Stimulated activated naive CD8-positive, alpha-beta T cell treated with anti-CD3 and anti-CD28 coated beads, Interleukin-15, Interleukin-2, amounts not matched to agents 100 ng/mL and 50 ng/mL, for 24 hours (primary cell): Measurements from ENCODE around the gene RGS2.
A peak's percentile ranks its signal among the peaks of the same experiment; 100 is the strongest.

Experiments used
- H3K27ac Mint-ChIP-seq: one replicate; pipeline ENCODE4 v1.8.0; 2021; ENCODE audit warnings: mild to moderate bottlenecking, mixed read lengths
- H3K27me3 Mint-ChIP-seq: one replicate; pipeline ENCODE4 v1.8.0; 2021; ENCODE audit warnings: mixed read lengths
- H3K36me3 Mint-ChIP-seq: one replicate; pipeline ENCODE4 v1.8.0; 2021; ENCODE audit warnings: low read depth, mixed read lengths
- H3K4me1 Mint-ChIP-seq: one replicate; pipeline ENCODE4 v1.8.0; 2021; ENCODE audit warnings: low read depth, mixed read lengths
- H3K4me3 Mint-ChIP-seq: one replicate; pipeline ENCODE4 v1.8.0; 2021; ENCODE audit warnings: mild to moderate bottlenecking, mixed read lengths
- H3K9me3 Mint-ChIP-seq: one replicate; pipeline ENCODE4 v1.8.0; 2021; ENCODE audit warnings: mixed read lengths

Gene RGS2

GRCh38 chr1:192808163-192808517 is 699 bp upstream of the RGS2 start:
- Mint-ChIP-seq H3K36me3 (peaks cover 26% of the 10 kb centered on the region), H3K27me3 (no peaks in the 10 kb centered on the region), H3K9me3 (no peaks in the 10 kb centered on the region), H3K27ac (peak overlapping the region; percentile 80), H3K4me3 (peak overlapping the region; percentile 97), H3K4me1 (peaks cover 44% of the 10 kb centered on the region)

DNA sequence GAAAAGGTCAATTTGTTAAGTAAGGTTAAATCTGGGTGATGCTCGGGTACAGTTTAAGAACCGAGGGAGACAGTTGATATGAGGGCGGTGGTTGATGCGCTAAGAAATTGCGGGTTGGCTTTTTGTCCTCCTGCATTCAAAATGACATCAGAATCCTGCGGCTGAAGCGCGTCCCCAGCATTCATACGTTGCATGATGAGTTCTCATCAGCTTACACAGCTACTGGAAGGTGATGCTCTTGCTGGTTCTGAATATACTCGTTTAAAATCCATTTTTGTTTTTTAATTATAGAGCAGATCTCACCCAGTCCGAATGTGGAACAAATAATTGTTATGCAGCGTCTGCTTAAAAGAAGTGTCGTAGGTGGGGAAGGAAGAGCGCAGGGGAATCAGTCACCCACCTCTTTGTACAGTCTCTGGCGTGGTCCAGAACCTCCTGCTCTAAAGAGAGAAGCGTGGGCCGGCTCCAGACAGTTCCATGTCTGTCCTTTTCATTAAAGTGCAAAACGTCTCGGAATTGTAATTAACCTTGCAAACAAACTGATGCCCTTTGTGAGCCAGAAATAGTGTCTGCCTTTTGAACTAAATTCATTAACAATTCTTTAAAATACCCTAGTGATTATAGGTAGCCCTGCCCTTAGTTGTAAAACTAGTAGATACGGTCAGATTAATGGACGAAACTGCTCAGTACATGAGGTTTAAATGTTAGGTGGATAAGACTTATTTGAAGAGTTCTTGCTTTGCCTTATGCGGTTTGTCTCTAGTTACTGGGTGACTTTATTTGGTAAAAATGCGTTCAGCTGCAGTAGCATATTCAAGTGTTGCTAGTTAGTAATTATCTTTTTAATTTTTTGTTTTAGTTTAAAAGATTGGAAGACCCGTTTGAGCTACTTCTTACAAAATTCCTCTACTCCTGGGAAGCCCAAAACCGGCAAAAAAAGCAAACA is 741 bp downstream of the RGS2 start:
- Mint-ChIP-seq H3K27me3 (no peaks in the 10 kb centered on the region), H3K4me1 (peaks cover 44% of the 10 kb centered on the region), H3K27ac (peak overlapping the region; percentile 90), H3K4me3 (peak overlapping the region; percentile 97), H3K9me3 (no peaks in the 10 kb centered on the region), H3K36me3 (peaks cover 26% of the 10 kb centered on the region)

- Mint-ChIP-seq H3K27me3 (no peaks in the 10 kb centered on the region), H3K4me1 (peaks cover 44% of the 10 kb centered on the region), H3K27ac (no peak overlapping the region), H3K36me3 (peaks cover 26% of the 10 kb centered on the region), H3K9me3 (no peaks in the 10 kb centered on the region), H3K4me3 (peak overlapping the region; percentile 97)
These were observed 1.5 kb downstream of the RGS2 start for GRCh38 chr1:192810253-192810880.

DNA sequence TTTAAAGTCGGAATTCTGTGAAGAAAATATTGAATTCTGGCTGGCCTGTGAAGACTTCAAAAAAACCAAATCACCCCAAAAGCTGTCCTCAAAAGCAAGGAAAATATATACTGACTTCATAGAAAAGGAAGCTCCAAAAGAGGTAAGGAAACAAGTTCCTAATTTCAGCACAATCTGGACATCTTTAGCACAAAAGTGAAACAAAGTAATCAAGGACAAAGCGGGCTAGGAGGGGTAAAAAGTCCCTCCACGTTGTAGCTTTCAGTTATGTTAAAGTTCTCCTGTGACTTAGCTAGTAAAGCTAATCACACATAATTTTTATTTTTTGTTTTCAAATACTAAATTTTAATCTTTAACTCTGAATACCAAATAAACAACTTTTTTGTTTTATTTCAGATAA is 2.2 kb downstream of the RGS2 start:
- Mint-ChIP-seq H3K9me3 (no peaks in the 10 kb centered on the region), H3K27ac (no peak overlapping the region), H3K4me1 (peaks cover 42% of the 10 kb centered on the region), H3K4me3 (peak overlapping the region; percentile 15), H3K36me3 (peaks cover 26% of the 10 kb centered on the region), H3K27me3 (no peaks in the 10 kb centered on the region)

DNA sequence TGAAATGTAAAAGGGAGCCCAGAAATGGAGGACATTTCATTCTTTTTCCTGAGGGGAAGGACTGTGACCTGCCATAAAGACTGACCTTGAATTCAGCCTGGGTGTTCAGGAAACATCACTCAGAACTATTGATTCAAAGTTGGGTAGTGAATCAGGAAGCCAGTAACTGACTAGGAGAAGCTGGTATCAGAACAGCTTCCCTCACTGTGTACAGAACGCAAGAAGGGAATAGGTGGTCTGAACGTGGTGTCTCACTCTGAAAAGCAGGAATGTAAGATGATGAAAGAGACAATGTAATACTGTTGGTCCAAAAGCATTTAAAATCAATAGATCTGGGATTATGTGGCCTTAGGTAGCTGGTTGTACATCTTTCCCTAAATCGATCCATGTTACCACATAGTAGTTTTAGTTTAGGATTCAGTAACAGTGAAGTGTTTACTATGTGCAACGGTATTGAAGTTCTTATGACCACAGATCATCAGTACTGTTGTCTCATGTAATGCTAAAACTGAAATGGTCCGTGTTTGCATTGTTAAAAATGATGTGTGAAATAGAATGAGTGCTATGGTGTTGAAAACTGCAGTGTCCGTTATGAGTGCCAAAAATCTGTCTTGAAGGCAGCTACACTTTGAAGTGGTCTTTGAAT is 2.9 kb downstream of the RGS2 start:
- Mint-ChIP-seq H3K27me3 (no peaks in the 10 kb centered on the region), H3K4me1 (peaks cover 34% of the 10 kb centered on the region), H3K9me3 (no peaks in the 10 kb centered on the region), H3K36me3 (peaks cover 26% of the 10 kb centered on the region), H3K4me3 (no peak overlapping the region), H3K27ac (no peak overlapping the region)

GRCh38 chr1:192812420-192813209 is 3.8 kb downstream of the RGS2 start:
- Mint-ChIP-seq H3K4me1 (peaks cover 25% of the 10 kb centered on the region), H3K27me3 (no peaks in the 10 kb centered on the region), H3K27ac (no peak overlapping the region), H3K4me3 (no peak overlapping the region), H3K9me3 (no peaks in the 10 kb centered on the region), H3K36me3 (peaks cover 26% of the 10 kb centered on the region)

- Mint-ChIP-seq H3K27me3 (no peaks in the 10 kb centered on the region), H3K4me1 (peaks cover 5% of the 10 kb centered on the region), H3K36me3 (peaks cover 17% of the 10 kb centered on the region), H3K4me3 (no peak overlapping the region), H3K27ac (no peak overlapping the region), H3K9me3 (no peaks in the 10 kb centered on the region)
These were observed 6.0 kb downstream of the RGS2 start for GRCh38 chr1:192814805-192815204.

DNA sequence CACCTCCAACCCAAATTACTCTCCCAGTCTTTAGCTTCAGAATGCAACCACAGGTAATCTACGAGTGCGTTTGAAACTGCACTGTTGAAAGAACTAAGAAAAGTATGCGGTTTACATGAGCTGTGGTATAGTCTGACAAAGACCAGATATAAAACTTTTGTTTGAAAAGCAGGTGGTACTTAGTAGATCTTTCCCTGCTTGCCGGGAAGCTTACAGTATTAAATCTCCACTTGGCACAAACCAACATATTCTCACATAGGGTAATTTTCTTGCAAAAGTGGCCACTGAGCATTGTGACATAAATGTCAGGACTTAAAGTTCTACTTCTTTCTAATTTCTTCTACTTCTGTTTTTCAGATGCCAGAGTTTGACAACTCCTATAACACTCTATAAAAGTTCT is 8.4 kb downstream of the RGS2 start:
- H3K36me3 Mint-ChIP-seq = no peaks in the 10 kb centered on the region
- H3K27ac Mint-ChIP-seq = no peak overlapping the region
- H3K9me3 Mint-ChIP-seq = no peaks in the 10 kb centered on the region
- no peaks in the 10 kb centered on the region for H3K4me1 Mint-ChIP-seq
- H3K27me3 Mint-ChIP-seq = no peaks in the 10 kb centered on the region
- no peak overlapping the region for H3K4me3 Mint-ChIP-seq

DNA sequence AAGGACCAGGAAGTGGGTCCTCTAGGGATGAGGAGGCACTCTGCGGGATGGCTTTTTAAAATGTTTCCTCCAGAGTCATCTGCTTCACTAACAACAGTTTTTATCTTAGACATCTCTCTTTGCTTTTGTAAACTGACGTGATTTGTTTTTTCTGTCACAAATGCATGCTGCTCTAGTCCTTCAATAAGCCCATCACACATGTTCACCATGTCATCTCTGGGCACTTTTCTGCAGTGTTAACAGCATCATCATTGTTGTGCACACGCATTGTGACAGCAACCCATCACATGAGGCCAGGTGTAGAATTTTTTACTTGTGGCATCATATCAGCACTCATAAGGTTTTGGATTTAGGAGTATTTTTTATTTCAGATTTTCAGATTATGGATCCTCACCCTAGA is 12.5 kb downstream of the RGS2 start:
- Mint-ChIP-seq H3K27ac (no peak overlapping the region), H3K27me3 (peaks cover 9% of the 10 kb centered on the region), H3K36me3 (no peaks in the 10 kb centered on the region), H3K9me3 (no peaks in the 10 kb centered on the region), H3K4me1 (no peaks in the 10 kb centered on the region), H3K4me3 (no peak overlapping the region)

DNA sequence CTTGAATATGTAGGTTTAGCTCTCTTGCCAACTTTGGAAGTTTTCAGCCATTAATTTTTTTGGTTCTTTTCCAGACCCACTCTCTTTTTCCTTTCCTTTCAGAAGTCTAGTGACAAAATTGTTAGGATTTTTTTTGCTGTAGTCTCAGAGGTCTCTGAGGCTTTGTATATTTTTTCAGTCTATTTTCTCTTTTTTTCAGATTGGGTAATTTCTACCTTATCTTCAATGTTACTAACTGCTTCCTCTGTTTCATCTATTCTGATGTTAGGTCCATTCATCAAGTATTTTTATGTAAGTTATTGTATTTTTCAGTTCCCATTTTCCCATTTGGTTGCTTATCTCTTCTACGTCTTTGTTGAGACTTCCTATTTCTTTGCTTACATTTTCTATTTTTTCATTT is 15.7 kb downstream of the RGS2 start:
- H3K4me1 Mint-ChIP-seq = peaks cover 4% of the 10 kb centered on the region
- H3K27me3 Mint-ChIP-seq = peaks cover 22% of the 10 kb centered on the region
- H3K9me3 Mint-ChIP-seq = no peaks in the 10 kb centered on the region
- H3K27ac Mint-ChIP-seq = no peak overlapping the region
- no peak overlapping the region for H3K4me3 Mint-ChIP-seq
- peaks cover 1% of the 10 kb centered on the region for H3K36me3 Mint-ChIP-seq

GRCh38 chr1:192826791-192827546 is 18.1 kb downstream of the RGS2 start:
- H3K9me3 Mint-ChIP-seq = no peaks in the 10 kb centered on the region
- peaks cover 25% of the 10 kb centered on the region for H3K27me3 Mint-ChIP-seq
- H3K4me1 Mint-ChIP-seq = peaks cover 4% of the 10 kb centered on the region
- H3K4me3 Mint-ChIP-seq = no peak overlapping the region
- H3K36me3 Mint-ChIP-seq = peaks cover 4% of the 10 kb centered on the region
- H3K27ac Mint-ChIP-seq = no peak overlapping the region

DNA sequence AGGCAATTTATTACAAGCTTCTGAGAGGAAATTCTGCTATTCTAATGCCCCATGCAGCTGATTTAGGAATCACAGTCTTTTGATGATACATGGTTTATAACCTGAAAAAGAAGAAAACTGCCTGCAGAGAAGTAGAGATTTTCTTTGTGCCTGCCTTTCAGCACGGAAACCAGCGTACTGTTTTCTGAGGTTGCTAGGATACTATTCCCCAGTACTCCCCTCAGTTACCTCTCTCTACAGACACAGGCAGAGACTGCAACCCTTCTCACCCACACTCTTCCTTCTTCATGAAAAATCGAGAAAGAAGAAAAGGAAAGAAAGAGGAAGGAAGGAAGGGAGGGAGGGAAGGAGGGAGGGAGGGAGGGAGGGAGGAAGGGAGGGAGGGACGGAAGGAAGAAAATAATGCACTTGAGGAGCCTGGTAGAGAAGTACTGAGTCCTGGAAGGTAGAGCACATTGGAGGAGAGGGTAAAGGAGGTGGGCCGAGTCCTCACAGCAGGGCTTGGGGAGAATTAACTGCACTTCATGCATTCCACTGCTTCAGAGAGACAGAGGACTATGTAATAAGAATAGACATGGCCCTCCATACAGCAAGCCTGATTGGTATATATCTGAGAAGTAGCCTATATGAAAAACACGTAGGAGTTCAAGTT is 21.9 kb downstream of the RGS2 start:
- no peak overlapping the region for H3K27ac Mint-ChIP-seq

GRCh38 chr1:192831706-192832355 is 23.0 kb downstream of the RGS2 start:
- no peak overlapping the region for H3K4me3 Mint-ChIP-seq
- peaks cover under 1% of the 10 kb centered on the region for H3K4me1 Mint-ChIP-seq
- H3K9me3 Mint-ChIP-seq = no peaks in the 10 kb centered on the region
- H3K27ac Mint-ChIP-seq = no peak overlapping the region
- peaks cover 4% of the 10 kb centered on the region for H3K36me3 Mint-ChIP-seq
- peaks cover 13% of the 10 kb centered on the region for H3K27me3 Mint-ChIP-seq

More for the DNA sequence above, 21.9 kb downstream of the RGS2 start:
- H3K9me3 Mint-ChIP-seq = no peaks in the 10 kb centered on the region
- no peak overlapping the region for H3K4me3 Mint-ChIP-seq
- peaks cover 16% of the 10 kb centered on the region for H3K27me3 Mint-ChIP-seq
- peaks cover 4% of the 10 kb centered on the region for H3K4me1 Mint-ChIP-seq
- peaks cover 4% of the 10 kb centered on the region for H3K36me3 Mint-ChIP-seq
